Hematopoietic multipotent progenitor cell treated with erythropoietin and hydrocortisone succinate and interleukin-3 and kit ligand, for 8 days (in vitro differentiated cells): ENCODE data around the gene DNMT1.

ENCODE experiments used
- DNase-seq: peaks from one replicate; pipeline ENCODE4 v3.0.0-alpha.2; 2015

Gene DNMT1

GRCh38 chr19:10138879-10139795 is 55.6 kb downstream of the DNMT1 start:
- no peak for DNase-seq

- DNase-seq, result no peak
Observed at GRCh38 chr19:10137751-10138682, 56.7 kb downstream of the DNMT1 start.

- no peak for DNase-seq
Observed at GRCh38 chr19:10136936-10137335, 57.8 kb downstream of the DNMT1 start.

GRCh38 chr19:10135551-10136334 is 59.0 kb downstream of the DNMT1 start:
- no peak for DNase-seq

- DNase-seq, result no peak
Observed at GRCh38 chr19:10134040-10134439, 60.7 kb downstream of the DNMT1 start.

GRCh38 chr19:10133596-10133995 is 61.2 kb downstream of the DNMT1 start:
- no peak for DNase-seq

GRCh38 chr19:10132905-10133304 is 61.8 kb downstream of the DNMT1 start:
- DNase-seq, result no peak

GRCh38 chr19:10126213-10126639 is 68.5 kb downstream of the DNMT1 start:
- DNase-seq, result no peak

- DNase-seq, result no peak
Observed at GRCh38 chr19:10124429-10124828, 70.3 kb downstream of the DNMT1 start.

GRCh38 chr19:10122045-10122444 is 72.7 kb downstream of the DNMT1 start:
- no peak for DNase-seq

- DNase-seq, result no peak
Observed at GRCh38 chr19:10120538-10121189, 74.1 kb downstream of the DNMT1 start.

GRCh38 chr19:10118960-10119359 is 75.8 kb downstream of the DNMT1 start:
- peak; percentile 18 for DNase-seq

GRCh38 chr19:10116866-10117616 is 77.7 kb downstream of the DNMT1 start:
- no peak for DNase-seq

GRCh38 chr19:10116085-10116865 is 78.5 kb downstream of the DNMT1 start:
- no peak for DNase-seq

- DNase-seq, result no peak
Observed at GRCh38 chr19:10115392-10116084, 79.2 kb downstream of the DNMT1 start.

GRCh38 chr19:10114651-10115391 is 79.9 kb downstream of the DNMT1 start:
- no peak for DNase-seq

GRCh38 chr19:10113964-10114650 is 80.6 kb downstream of the DNMT1 start:
- DNase-seq, result no peak

- DNase-seq, result no peak
Observed at GRCh38 chr19:10113592-10113963, 81.2 kb downstream of the DNMT1 start.
